ENCODE measurements around the gene CAMTA1.
"Not testable (repeated sequence)": the region's sequence is repeated elsewhere in the genome, so short reads cannot be mapped to it uniquely, and the experiment has no call there.

The CAMTA1 gene

GRCh38 chr1:7592120-7592798, 807.0 kb downstream of the CAMTA1 start:
- Histone ChIP-seq H3K4me1 (ENCODE audit: control insufficient read depth, insufficient read depth, low read length) (peaks cover 20% of the 10 kb centered on the region; the same call in 1 of the 2 replicates), H3K27me3 (ENCODE audit: control insufficient read depth, insufficient read depth, low read length) (no peaks in the 10 kb centered on the region), H3K9me3 (ENCODE audit: control insufficient read depth, insufficient read depth, low read depth, low read length) (no peaks in the 10 kb centered on the region), H3K9ac (ENCODE audit: low read length) (no peak overlapping the region), H3K36me3 (ENCODE audit: control insufficient read depth, insufficient read depth, low read length) (no peaks in the 10 kb centered on the region), H3K27ac (ENCODE audit: low read depth, low read length) (no peak overlapping the region), H3K4me3 (ENCODE audit: low read depth, low read length) (no peak overlapping the region)

- Histone ChIP-seq H3K4me3 (ENCODE audit: low read depth, low read length) (no peak overlapping the region), H3K4me1 (ENCODE audit: control insufficient read depth, insufficient read depth, low read length) (peaks cover 14% of the 10 kb centered on the region; the same call in 1 of the 2 replicates), H3K27ac (ENCODE audit: low read depth, low read length) (no peak overlapping the region), H3K9me3 (ENCODE audit: control insufficient read depth, insufficient read depth, low read depth, low read length) (no peaks in the 10 kb centered on the region), H3K27me3 (ENCODE audit: control insufficient read depth, insufficient read depth, low read length) (no peaks in the 10 kb centered on the region), H3K9ac (ENCODE audit: low read length) (no peak overlapping the region), H3K36me3 (ENCODE audit: control insufficient read depth, insufficient read depth, low read length) (no peaks in the 10 kb centered on the region)
Measured at GRCh38 chr1:7594002-7594713, 808.9 kb downstream of the CAMTA1 start.

GRCh38 chr1:7594714-7595295, 809.6 kb downstream of the CAMTA1 start:
- no peaks in the 10 kb centered on the region for H3K27me3 ChIP-seq (ENCODE audit: control insufficient read depth, insufficient read depth, low read length)
- no peaks in the 10 kb centered on the region for H3K9me3 ChIP-seq (ENCODE audit: control insufficient read depth, insufficient read depth, low read depth, low read length)
- H3K4me3 ChIP-seq (ENCODE audit: low read depth, low read length), result no peak overlapping the region
- H3K4me1 ChIP-seq (ENCODE audit: control insufficient read depth, insufficient read depth, low read length), result peaks cover 11% of the 10 kb centered on the region; the same call in 1 of the 2 replicates
- no peaks in the 10 kb centered on the region for H3K36me3 ChIP-seq (ENCODE audit: control insufficient read depth, insufficient read depth, low read length)
- no peak overlapping the region for H3K27ac ChIP-seq (ENCODE audit: low read depth, low read length)
- H3K9ac ChIP-seq (ENCODE audit: low read length), result no peak overlapping the region

GRCh38 chr1:7595336-7595735, 810.1 kb downstream of the CAMTA1 start:
- no peaks in the 10 kb centered on the region for H3K9me3 ChIP-seq (ENCODE audit: control insufficient read depth, insufficient read depth, low read depth, low read length)
- H3K27me3 ChIP-seq (ENCODE audit: control insufficient read depth, insufficient read depth, low read length), result no peaks in the 10 kb centered on the region
- H3K4me1 ChIP-seq (ENCODE audit: control insufficient read depth, insufficient read depth, low read length), result peaks cover 6% of the 10 kb centered on the region; the same call in 1 of the 2 replicates
- no peak overlapping the region for H3K4me3 ChIP-seq (ENCODE audit: low read depth, low read length)
- H3K9ac ChIP-seq (ENCODE audit: low read length), result no peak overlapping the region
- H3K36me3 ChIP-seq (ENCODE audit: control insufficient read depth, insufficient read depth, low read length), result no peaks in the 10 kb centered on the region
- H3K27ac ChIP-seq (ENCODE audit: low read depth, low read length), result no peak overlapping the region

DNA sequence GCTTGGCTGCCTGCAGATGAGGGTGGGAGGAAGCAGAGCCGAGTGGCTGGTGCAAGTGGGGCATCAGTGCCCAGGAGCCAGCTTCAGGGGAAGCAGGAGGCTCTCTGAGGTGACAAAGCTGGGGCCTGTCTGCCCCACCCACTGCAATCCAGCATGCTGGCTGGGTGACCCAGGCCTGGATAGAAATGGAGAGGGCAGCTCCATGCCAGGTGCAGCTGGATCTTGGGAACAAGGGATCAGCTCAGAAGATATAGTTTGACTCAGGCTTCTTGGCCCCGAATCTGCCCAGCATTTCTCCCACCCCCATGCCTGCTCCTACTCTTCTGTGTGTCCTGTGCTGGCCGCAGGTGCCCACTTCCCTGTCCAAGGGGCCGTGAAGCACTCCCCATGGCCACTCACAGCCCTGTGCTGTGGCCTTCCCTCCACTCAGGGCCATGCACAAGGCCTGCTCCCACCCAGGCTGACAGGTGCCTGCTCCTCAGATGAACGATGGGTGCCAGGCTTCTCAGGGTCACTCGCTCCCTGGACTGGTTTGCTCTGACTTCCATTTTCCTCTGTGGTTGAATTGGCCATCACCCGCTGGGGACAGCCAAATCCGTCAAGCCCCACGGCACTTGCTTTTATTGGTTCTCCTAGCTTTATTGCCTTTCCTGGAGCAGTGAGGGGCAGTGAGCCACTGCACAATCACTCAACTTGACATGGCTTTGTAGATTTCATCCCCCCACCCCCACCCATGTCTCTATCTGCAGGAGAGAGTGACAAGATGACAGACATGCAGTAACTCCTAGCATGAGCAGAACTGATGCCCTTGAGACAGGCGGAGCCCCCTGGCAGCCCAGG, 811.1 kb downstream of the CAMTA1 start:
- no peaks in the 10 kb centered on the region for H3K27me3 ChIP-seq (ENCODE audit: control insufficient read depth, insufficient read depth, low read length)
- no peak overlapping the region for H3K9ac ChIP-seq (ENCODE audit: low read length)
- H3K4me3 ChIP-seq (ENCODE audit: low read depth, low read length), result no peak overlapping the region

GRCh38 chr1:7598058-7598457, 812.8 kb downstream of the CAMTA1 start:
- not testable (repeated sequence) for H3K27me3 ChIP-seq (ENCODE audit: control insufficient read depth, insufficient read depth, low read length); H3K4me3 ChIP-seq (ENCODE audit: low read depth, low read length); H3K4me1 ChIP-seq (ENCODE audit: control insufficient read depth, insufficient read depth, low read length); H3K36me3 ChIP-seq (ENCODE audit: control insufficient read depth, insufficient read depth, low read length); H3K9me3 ChIP-seq (ENCODE audit: control insufficient read depth, insufficient read depth, low read depth, low read length); H3K9ac ChIP-seq (ENCODE audit: low read length); H3K27ac ChIP-seq (ENCODE audit: low read depth, low read length)

More for the DNA sequence above, 811.1 kb downstream of the CAMTA1 start:
- H3K36me3 ChIP-seq (ENCODE audit: control insufficient read depth, insufficient read depth, low read length), result no peaks in the 10 kb centered on the region
- peaks cover 6% of the 10 kb centered on the region; the same call in 1 of the 2 replicates for H3K4me1 ChIP-seq (ENCODE audit: control insufficient read depth, insufficient read depth, low read length)
- no peaks in the 10 kb centered on the region for H3K9me3 ChIP-seq (ENCODE audit: control insufficient read depth, insufficient read depth, low read depth, low read length)
- no peak overlapping the region for H3K27ac ChIP-seq (ENCODE audit: low read depth, low read length)

DNA sequence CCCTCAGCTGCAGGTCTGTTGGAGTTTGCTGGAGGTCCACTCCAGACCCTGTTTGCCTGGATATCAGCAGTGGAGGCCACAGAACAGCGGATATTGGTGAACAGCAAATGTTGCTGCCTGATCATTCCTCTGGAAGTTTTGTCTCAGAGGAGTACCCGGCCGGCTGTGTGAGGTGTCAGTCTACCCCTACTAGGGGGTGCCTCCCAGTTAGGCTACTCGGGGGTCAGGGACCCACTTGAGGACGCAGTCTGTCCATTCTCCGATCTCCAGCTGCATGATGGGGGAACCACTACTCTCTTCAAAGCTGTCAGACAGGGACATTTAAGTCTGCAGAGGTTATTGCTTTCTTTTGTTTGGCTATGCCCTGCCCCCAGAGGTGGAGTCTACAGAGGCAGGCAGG, 819.7 kb downstream of the CAMTA1 start:
- H3K9me3 ChIP-seq (ENCODE audit: control insufficient read depth, insufficient read depth, low read depth, low read length), result peaks cover 27% of the 10 kb centered on the region
- not testable (repeated sequence) for H3K27ac ChIP-seq (ENCODE audit: low read depth, low read length); H3K27me3 ChIP-seq (ENCODE audit: control insufficient read depth, insufficient read depth, low read length); H3K36me3 ChIP-seq (ENCODE audit: control insufficient read depth, insufficient read depth, low read length); H3K4me3 ChIP-seq (ENCODE audit: low read depth, low read length); H3K9ac ChIP-seq (ENCODE audit: low read length)
- peaks cover 20% of the 10 kb centered on the region for H3K4me1 ChIP-seq (ENCODE audit: control insufficient read depth, insufficient read depth, low read length)

DNA sequence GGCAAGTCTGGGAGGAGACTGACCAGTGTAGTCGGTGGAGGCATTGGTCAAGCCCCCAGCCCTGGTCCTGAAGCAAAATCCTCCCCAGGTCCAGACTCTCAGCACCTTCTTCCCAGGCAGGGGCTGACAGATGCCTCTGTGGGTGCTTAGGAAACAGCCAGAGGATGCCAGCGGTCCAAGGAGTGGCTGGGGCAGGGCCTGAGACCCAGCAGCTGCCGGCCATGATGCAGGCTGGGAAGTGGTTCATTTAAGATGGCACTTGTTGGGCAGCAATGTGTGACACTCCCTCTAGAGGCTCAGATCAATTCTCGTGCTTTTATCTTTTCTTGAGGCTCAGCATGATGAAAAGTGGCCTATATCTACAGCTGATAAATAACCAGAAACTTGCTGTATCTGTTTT, 820.8 kb downstream of the CAMTA1 start:
- peaks cover 27% of the 10 kb centered on the region for H3K9me3 ChIP-seq (ENCODE audit: control insufficient read depth, insufficient read depth, low read depth, low read length)
- H3K9ac ChIP-seq (ENCODE audit: low read length), result no peak overlapping the region
- H3K4me1 ChIP-seq (ENCODE audit: control insufficient read depth, insufficient read depth, low read length), result peaks cover 23% of the 10 kb centered on the region
- H3K27me3 ChIP-seq (ENCODE audit: control insufficient read depth, insufficient read depth, low read length), result no peaks in the 10 kb centered on the region
- H3K27ac ChIP-seq (ENCODE audit: low read depth, low read length), result no peak overlapping the region
- H3K4me3 ChIP-seq (ENCODE audit: low read depth, low read length), result no peak overlapping the region
- H3K36me3 ChIP-seq (ENCODE audit: control insufficient read depth, insufficient read depth, low read length), result no peaks in the 10 kb centered on the region

GRCh38 chr1:7607097-7607496, 821.8 kb downstream of the CAMTA1 start:
- no peaks in the 10 kb centered on the region for H3K27me3 ChIP-seq (ENCODE audit: control insufficient read depth, insufficient read depth, low read length)
- no peak overlapping the region for H3K9ac ChIP-seq (ENCODE audit: low read length)
- no peak overlapping the region for H3K4me3 ChIP-seq (ENCODE audit: low read depth, low read length)
- H3K27ac ChIP-seq (ENCODE audit: low read depth, low read length), result no peak overlapping the region
- no peaks in the 10 kb centered on the region for H3K36me3 ChIP-seq (ENCODE audit: control insufficient read depth, insufficient read depth, low read length)
- H3K4me1 ChIP-seq (ENCODE audit: control insufficient read depth, insufficient read depth, low read length), result peaks cover 23% of the 10 kb centered on the region
- peaks cover 27% of the 10 kb centered on the region for H3K9me3 ChIP-seq (ENCODE audit: control insufficient read depth, insufficient read depth, low read depth, low read length)

DNA sequence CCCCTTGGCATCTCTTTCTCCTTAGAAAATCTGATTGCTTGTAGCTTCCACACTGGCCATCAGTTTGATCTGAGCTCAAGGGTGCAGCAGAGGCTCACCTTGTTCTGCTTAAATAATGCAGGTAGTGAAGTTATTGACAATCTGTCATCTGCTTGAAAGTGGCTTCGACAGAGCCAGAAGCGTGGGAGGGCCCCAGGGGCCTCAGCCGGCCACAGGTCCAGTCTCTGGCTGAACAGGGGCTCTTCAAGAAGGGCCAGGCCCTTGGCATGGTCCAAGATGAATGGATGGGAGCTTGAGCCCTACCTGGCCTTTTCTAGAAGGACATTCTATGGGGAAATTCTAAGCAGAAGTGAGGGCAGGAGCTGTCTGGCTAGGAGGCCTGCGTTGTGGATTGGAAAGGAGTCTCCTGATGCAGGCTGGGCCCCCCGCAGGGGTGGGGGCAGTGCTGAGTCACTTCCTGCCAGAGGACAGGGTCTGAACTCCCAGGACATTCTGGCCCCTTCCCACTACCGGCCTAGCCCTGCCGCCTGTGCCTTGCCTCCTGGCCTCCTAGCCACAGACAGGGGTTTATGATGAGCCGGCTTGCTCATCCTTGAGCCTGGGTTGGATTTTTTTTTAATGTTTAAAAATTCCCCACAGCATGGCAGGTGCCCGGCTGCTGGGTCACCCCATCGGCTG, 823.5 kb downstream of the CAMTA1 start:
- H3K4me3 ChIP-seq (ENCODE audit: low read depth, low read length), result 0 out of 2 replicates have a peak overlapping the region, but pooled peaks have one; percentile 10
- H3K36me3 ChIP-seq (ENCODE audit: control insufficient read depth, insufficient read depth, low read length), result no peaks in the 10 kb centered on the region
- H3K27me3 ChIP-seq (ENCODE audit: control insufficient read depth, insufficient read depth, low read length), result no peaks in the 10 kb centered on the region
- H3K9me3 ChIP-seq (ENCODE audit: control insufficient read depth, insufficient read depth, low read depth, low read length), result peaks cover 27% of the 10 kb centered on the region
- peaks cover 23% of the 10 kb centered on the region for H3K4me1 ChIP-seq (ENCODE audit: control insufficient read depth, insufficient read depth, low read length)
- peak overlapping the region; percentile 86 for H3K9ac ChIP-seq (ENCODE audit: low read length)
- peak overlapping the region; percentile 99 for H3K27ac ChIP-seq (ENCODE audit: low read depth, low read length)
